ENCODE measurements around the gene HOXB1.
"Not testable (repeated sequence)": the region's sequence is repeated elsewhere in the genome, so short reads cannot be mapped to it uniquely, and the experiment has no call there.

HOXB1 gene

GRCh38 chr17:48539177-48539576 lies 8.4 kb upstream of the HOXB1 start:
- peak overlapping the region; percentile 2 for H3K4me3 ChIP-seq (ENCODE audit: low read depth, low read length)
- DNase-seq (ENCODE audit: low read depth, low spot score), result peak; percentile 94
- in situ Hi-C loops (cut with HindIII; ENCODE audit: low sequenced_read_pairs), result no loop called here
- no peak for TF ChIP-seq CTCF (IDR thresholded peaks at IDR 0.05; ENCODE audit: low read depth, low read length)

- no peak for TF ChIP-seq CTCF (IDR thresholded peaks at IDR 0.05; ENCODE audit: low read depth, low read length)
- no peak overlapping the region for H3K4me3 ChIP-seq (ENCODE audit: low read depth, low read length)
- in situ Hi-C loops (cut with HindIII; ENCODE audit: low sequenced_read_pairs), result no loop called here
- DNase-seq (ENCODE audit: low read depth, low spot score), result no peak
Measured at GRCh38 chr17:48537316-48537715, 6.5 kb upstream of the HOXB1 start.

- H3K4me3 ChIP-seq (ENCODE audit: low read depth, low read length); in situ Hi-C loops (cut with HindIII; ENCODE audit: low sequenced_read_pairs); DNase-seq (ENCODE audit: low read depth, low spot score): not testable (repeated sequence)
Measured at GRCh38 chr17:48535793-48536559, 5.2 kb upstream of the HOXB1 start.

GRCh38 chr17:48532261-48532660 lies 1.4 kb upstream of the HOXB1 start:
- DNase-seq (ENCODE audit: low read depth, low spot score), result no peak
- in situ Hi-C loops (cut with HindIII; ENCODE audit: low sequenced_read_pairs), result no loop called here
- no peak for TF ChIP-seq CTCF (IDR thresholded peaks at IDR 0.05; ENCODE audit: low read depth, low read length)
- no peak overlapping the region for H3K4me3 ChIP-seq (ENCODE audit: low read depth, low read length)

GRCh38 chr17:48530208-48530886 lies 464 bp downstream of the HOXB1 start:
- no peak for TF ChIP-seq CTCF (IDR thresholded peaks at IDR 0.05; ENCODE audit: low read depth, low read length)
- no peak for DNase-seq (ENCODE audit: low read depth, low spot score)
- H3K4me3 ChIP-seq (ENCODE audit: low read depth, low read length), result no peak overlapping the region
- in situ Hi-C loops (cut with HindIII; ENCODE audit: low sequenced_read_pairs), result no loop called here

- H3K4me3 ChIP-seq (ENCODE audit: low read depth, low read length), result no peak overlapping the region
- DNase-seq (ENCODE audit: low read depth, low spot score), result no peak
- no peak for TF ChIP-seq CTCF (IDR thresholded peaks at IDR 0.05; ENCODE audit: low read depth, low read length)
- in situ Hi-C loops (cut with HindIII; ENCODE audit: low sequenced_read_pairs), result no loop called here
Measured at GRCh38 chr17:48529683-48530009, 1.2 kb downstream of the HOXB1 start.

- no peak overlapping the region for H3K4me3 ChIP-seq (ENCODE audit: low read depth, low read length)
- DNase-seq (ENCODE audit: low read depth, low spot score), result no peak
- TF ChIP-seq CTCF (IDR thresholded peaks at IDR 0.05; ENCODE audit: low read depth, low read length), result no peak
- in situ Hi-C loops (cut with HindIII; ENCODE audit: low sequenced_read_pairs), result no loop called here
Measured at GRCh38 chr17:48528936-48529682, 1.7 kb downstream of the HOXB1 start.

Measured in astrocyte of the spinal cord (primary cell).